Measurements from ENCODE around the gene ANXA2. TPM values are rescaled to one million over a fixed set of nuclear protein-coding genes. Genes with fewer than 3 reads are reported as not detected.

ANXA2 gene
- total RNA-seq: 100 to 1,000 TPM; 376 to 811 (median 549) TPM

- no peaks in the 10 kb centered on the region for H3K27me3 ChIP-seq
- intact Hi-C loops (cut with DNase I; ENCODE audit: low total_unique reads): no loop called here
These were observed at the start of gene ANXA2 for GRCh38 chr15:60397772-60398445. ANXA2 (minus strand) TSS chr15:60397986; CDS start chr15:60386075, 11,911 bp downstream.

DNA sequence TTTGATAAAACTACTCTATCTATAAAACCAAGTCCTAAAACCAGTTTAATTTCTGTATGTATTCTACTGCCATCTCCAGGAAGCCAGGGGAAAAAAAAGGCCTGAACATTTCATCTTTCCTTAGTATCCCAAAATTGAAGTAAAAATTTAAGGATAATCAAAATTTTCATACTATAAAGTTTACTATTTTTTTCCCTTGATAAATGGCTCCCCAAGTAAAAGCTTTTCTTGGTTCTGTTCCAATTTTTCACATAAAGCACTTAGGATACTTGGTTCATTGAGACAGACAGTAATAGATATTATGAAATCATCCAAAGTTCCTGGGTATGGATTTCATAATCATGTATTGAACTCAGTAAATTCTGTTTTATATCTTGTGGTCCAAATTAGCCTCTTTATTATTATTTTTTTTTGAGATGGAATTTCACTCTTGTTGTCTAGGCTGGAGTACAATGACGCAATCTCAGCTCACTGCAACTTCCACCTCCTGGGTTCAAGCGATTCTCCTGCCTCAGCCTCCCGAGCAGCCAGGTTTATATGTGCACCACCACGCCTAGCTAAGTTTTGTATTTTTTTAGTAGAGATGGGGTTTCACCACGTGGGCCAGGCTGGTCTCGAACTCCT, 46.6 kb upstream of the ANXA2 start:
- H3K4me1 ChIP-seq: no peaks in the 10 kb centered on the region
- TF ChIP-seq CTCF (IDR thresholded peaks at IDR 0.05) (peak; percentile 56 to 72 (median 65)), POLR2A (IDR thresholded peaks at IDR 0.05) (no peak)
- H3K27ac ChIP-seq: no peak overlapping the region
- no peaks in the 10 kb centered on the region for H3K9me3 ChIP-seq
- intact Hi-C loops (cut with DNase I; ENCODE audit: low total_unique reads): loop anchor here (10.0 kb wide), 1 partner anchor 80 kb away; no protein-coding TSS in a partner anchor
- H3K4me3 ChIP-seq: no peak overlapping the region
- H3K36me3 ChIP-seq: no peaks in the 10 kb centered on the region
- no peaks in the 10 kb centered on the region for H3K27me3 ChIP-seq
- DNase-seq: no peak

More at GRCh38 chr15:60397772-60398445, at the start of gene ANXA2:
- H3K36me3 ChIP-seq: no peaks in the 10 kb centered on the region
- no peaks in the 10 kb centered on the region for H3K9me3 ChIP-seq
- H3K27ac ChIP-seq: peak within 1 kb of the TSS; percentile 90 to 96
- peak; percentile 87 to 89 for DNase-seq
- TF ChIP-seq CTCF (IDR thresholded peaks at IDR 0.05) (no peak), POLR2A (IDR thresholded peaks at IDR 0.05) (peak; percentile 80 to 90)
- H3K4me1 ChIP-seq: peaks cover 14 to 22% of the 10 kb centered on the region in 2 donors
- H3K4me3 ChIP-seq: peak within 1 kb of the TSS; percentile 85 to 87

GRCh38 chr15:60442763-60443162, 45.0 kb upstream of the ANXA2 start:
- Histone ChIP-seq H3K36me3 (no peaks in the 10 kb centered on the region), H3K4me1 (no peaks in the 10 kb centered on the region)
- intact Hi-C loops (cut with DNase I; ENCODE audit: low total_unique reads): loop anchor here (10.0 kb wide), 1 partner anchor 78 kb away; no protein-coding TSS in a partner anchor

GRCh38 chr15:60442031-60442650, 44.4 kb upstream of the ANXA2 start:
- TF ChIP-seq CTCF (IDR thresholded peaks at IDR 0.05) (no peak), POLR2A (IDR thresholded peaks at IDR 0.05) (no peak)
- no peaks in the 10 kb centered on the region for H3K27me3 ChIP-seq
- DNase-seq: no peak
- intact Hi-C loops (cut with DNase I; ENCODE audit: low total_unique reads): loop anchor here (10.0 kb wide), 1 partner anchor 77 kb away; no protein-coding TSS in a partner anchor
- no peaks in the 10 kb centered on the region for H3K4me1 ChIP-seq
- H3K4me3 ChIP-seq: no peak overlapping the region
- no peaks in the 10 kb centered on the region for H3K36me3 ChIP-seq
- no peak overlapping the region for H3K27ac ChIP-seq
- H3K9me3 ChIP-seq: no peaks in the 10 kb centered on the region

More at GRCh38 chr15:60442763-60443162, 45.0 kb upstream of the ANXA2 start:
- Histone ChIP-seq H3K27ac (no peak overlapping the region), H3K9me3 (no peaks in the 10 kb centered on the region), H3K27me3 (no peaks in the 10 kb centered on the region), H3K4me3 (no peak overlapping the region)
- no peak for TF ChIP-seq CTCF (IDR thresholded peaks at IDR 0.05)
- TF ChIP-seq POLR2A (IDR thresholded peaks at IDR 0.05): no peak
- DNase-seq: no peak
